ENCODE results near the gene FXYD6. TPM values are rescaled to one million over a fixed set of nuclear protein-coding genes. Genes with fewer than 3 reads are reported as not detected.
A peak's percentile ranks its signal among the peaks of the same experiment; 100 is the strongest.

Gene FXYD6
- total RNA-seq, 2 donors from 2014 or later = 0.31 TPM; not detected in 1

- no peaks in the 10 kb centered on the region for H3K36me3 Mint-ChIP-seq
- ATAC-seq (no peak), DNase-seq (ENCODE audit: low spot score in 2 of 2) (peak in 1 of 2 donors; percentile 16)
- no peaks in the 10 kb centered on the region for H3K9me3 Mint-ChIP-seq
- H3K27ac Mint-ChIP-seq = no peak overlapping the region
Observed at GRCh38 chr11:117914398-117914761, 37.9 kb upstream of the FXYD6 start.

GRCh38 chr11:117913736-117914397, 37.4 kb upstream of the FXYD6 start:
- ATAC-seq (no peak), DNase-seq (ENCODE audit: low spot score in 2 of 2) (peak in 1 of 2 donors; percentile 47)
- no peak overlapping the region for H3K27ac Mint-ChIP-seq
- H3K9me3 Mint-ChIP-seq = no peaks in the 10 kb centered on the region
- H3K36me3 Mint-ChIP-seq = no peaks in the 10 kb centered on the region

- no peak for DNase-seq (ENCODE audit: low spot score in 2 of 2)
- no peak for ATAC-seq
- no peaks in the 10 kb centered on the region for H3K9me3 Mint-ChIP-seq
- H3K27ac Mint-ChIP-seq = no peak overlapping the region
- H3K36me3 Mint-ChIP-seq = no peaks in the 10 kb centered on the region
Observed at GRCh38 chr11:117912497-117912896, 36.0 kb upstream of the FXYD6 start.

GRCh38 chr11:117911694-117912093, 35.2 kb upstream of the FXYD6 start:
- Mint-ChIP-seq H3K27ac (no peak overlapping the region), H3K36me3 (no peaks in the 10 kb centered on the region), H3K9me3 (no peaks in the 10 kb centered on the region)
- ATAC-seq (no peak), DNase-seq (ENCODE audit: low spot score in 2 of 2) (peak in 1 of 2 donors; percentile 46)

GRCh38 chr11:117910941-117911655, 34.6 kb upstream of the FXYD6 start:
- Mint-ChIP-seq H3K36me3 (no peaks in the 10 kb centered on the region), H3K27ac (no peak overlapping the region), H3K9me3 (no peaks in the 10 kb centered on the region)
- DNase-seq (ENCODE audit: low spot score in 2 of 2) (peak in 1 of 2 donors; percentile 49), ATAC-seq (no peak)

- ATAC-seq = no peak
- no peak overlapping the region for H3K27ac Mint-ChIP-seq
- H3K36me3 Mint-ChIP-seq = no peaks in the 10 kb centered on the region
- peak in 1 of 2 donors; percentile 40 for DNase-seq (ENCODE audit: low spot score in 2 of 2)
- H3K9me3 Mint-ChIP-seq = no peaks in the 10 kb centered on the region
Observed at GRCh38 chr11:117910525-117910924, 34.1 kb upstream of the FXYD6 start.

- H3K27ac Mint-ChIP-seq = peak overlapping the region in 1 of 2 donors; percentile 77
- no peaks in the 10 kb centered on the region for H3K36me3 Mint-ChIP-seq
- DNase-seq (ENCODE audit: low spot score in 2 of 2) (peak in 1 of 2 donors; percentile 38), ATAC-seq (no peak)
- H3K9me3 Mint-ChIP-seq = no peaks in the 10 kb centered on the region
Observed at GRCh38 chr11:117909611-117910382, 33.3 kb upstream of the FXYD6 start.

GRCh38 chr11:117908959-117909610, 32.6 kb upstream of the FXYD6 start:
- Mint-ChIP-seq H3K36me3 (no peaks in the 10 kb centered on the region), H3K9me3 (no peaks in the 10 kb centered on the region), H3K27ac (peak overlapping the region in 1 of 2 donors; percentile 77)
- DNase-seq (ENCODE audit: low spot score in 2 of 2) (peak in 1 of 2 donors; percentile 14), ATAC-seq (no peak)

- Mint-ChIP-seq H3K36me3 (no peaks in the 10 kb centered on the region), H3K9me3 (no peaks in the 10 kb centered on the region), H3K27ac (no peak overlapping the region)
- ATAC-seq (no peak), DNase-seq (ENCODE audit: low spot score in 2 of 2) (peak in 1 of 2 donors; percentile 47)
Observed at GRCh38 chr11:117908109-117908895, 31.8 kb upstream of the FXYD6 start.

GRCh38 chr11:117907276-117908108, 31.0 kb upstream of the FXYD6 start:
- DNase-seq (ENCODE audit: low spot score in 2 of 2) (peak; percentile 59 to 61), ATAC-seq (peak; percentile 95 to 96)
- no peaks in the 10 kb centered on the region for H3K9me3 Mint-ChIP-seq
- H3K27ac Mint-ChIP-seq = no peak overlapping the region
- no peaks in the 10 kb centered on the region for H3K36me3 Mint-ChIP-seq

GRCh38 chr11:117906710-117907109, 30.3 kb upstream of the FXYD6 start:
- Mint-ChIP-seq H3K27ac (no peak overlapping the region), H3K9me3 (no peaks in the 10 kb centered on the region), H3K36me3 (no peaks in the 10 kb centered on the region)
- DNase-seq (ENCODE audit: low spot score in 2 of 2) (no peak), ATAC-seq (no peak)

GRCh38 chr11:117906126-117906525, 29.7 kb upstream of the FXYD6 start:
- no peak overlapping the region for H3K27ac Mint-ChIP-seq
- H3K36me3 Mint-ChIP-seq = no peaks in the 10 kb centered on the region

GRCh38 chr11:117905524-117905923, 29.1 kb upstream of the FXYD6 start:
- no peak overlapping the region for H3K27ac Mint-ChIP-seq
- no peaks in the 10 kb centered on the region for H3K9me3 Mint-ChIP-seq
- ATAC-seq = no peak
- H3K36me3 Mint-ChIP-seq = no peaks in the 10 kb centered on the region
- DNase-seq (ENCODE audit: low spot score in 2 of 2) = peak in 1 of 2 donors; percentile 9

More at GRCh38 chr11:117906126-117906525, 29.7 kb upstream of the FXYD6 start:
- ATAC-seq (no peak), DNase-seq (ENCODE audit: low spot score in 2 of 2) (no peak)
- H3K9me3 Mint-ChIP-seq = no peaks in the 10 kb centered on the region

GRCh38 chr11:117903505-117904382, 27.3 kb upstream of the FXYD6 start:
- no peaks in the 10 kb centered on the region for H3K9me3 Mint-ChIP-seq
- H3K27ac Mint-ChIP-seq = no peak overlapping the region
- no peaks in the 10 kb centered on the region for H3K36me3 Mint-ChIP-seq
- DNase-seq (ENCODE audit: low spot score in 2 of 2) = peak in 1 of 2 donors; percentile 28
- ATAC-seq = no peak

Data from activated naive CD4-positive, alpha-beta T cell treated with anti-CD3 and anti-CD28 coated beads, Interleukin-2, amount 50 U/mL, for 72 hours (primary cell).